ENCODE measurements around the gene CPNE6.

The CPNE6 gene

GRCh38 chr14:24086193-24086955 lies 15.0 kb downstream of the CPNE6 start:
- DNase-seq (ENCODE audit: low read depth) = no peak

GRCh38 chr14:24087004-24087403 lies 15.6 kb downstream of the CPNE6 start:
- no peak for DNase-seq (ENCODE audit: low read depth)

GRCh38 chr14:24088095-24088494 lies 16.7 kb downstream of the CPNE6 start:
- no peak for DNase-seq (ENCODE audit: low read depth)

GRCh38 chr14:24089890-24090289 lies 18.5 kb downstream of the CPNE6 start:
- DNase-seq (ENCODE audit: low read depth) = no peak

- DNase-seq (ENCODE audit: low read depth) = no peak
These were observed 20.7 kb downstream of the CPNE6 start for GRCh38 chr14:24092110-24092504.

- no peak for DNase-seq (ENCODE audit: low read depth)
These were observed 21.3 kb downstream of the CPNE6 start for GRCh38 chr14:24092505-24093206.

GRCh38 chr14:24093207-24093900 lies 22.0 kb downstream of the CPNE6 start:
- DNase-seq (ENCODE audit: low read depth) = no peak

- DNase-seq (ENCODE audit: low read depth) = peak; percentile 65
These were observed 22.8 kb downstream of the CPNE6 start, which contains the start of gene PCK2 for GRCh38 chr14:24093901-24094840. PCK2 (plus strand) TSS chr14:24094311; CDS start chr14:24094406, 95 bp downstream.

GRCh38 chr14:24094841-24095270 lies 23.5 kb downstream of the CPNE6 start:
- no peak for DNase-seq (ENCODE audit: low read depth)

GRCh38 chr14:24095271-24096068 lies 24.1 kb downstream of the CPNE6 start:
- DNase-seq (ENCODE audit: low read depth) = no peak

- no peak for DNase-seq (ENCODE audit: low read depth)
These were observed 25.3 kb downstream of the CPNE6 start for GRCh38 chr14:24096545-24097181.

- no peak for DNase-seq (ENCODE audit: low read depth)
These were observed 27.0 kb downstream of the CPNE6 start for GRCh38 chr14:24098229-24098926.

GRCh38 chr14:24098927-24099813 lies 27.8 kb downstream of the CPNE6 start:
- DNase-seq (ENCODE audit: low read depth) = no peak

GRCh38 chr14:24100197-24100981 lies 29.0 kb downstream of the CPNE6 start:
- no peak for DNase-seq (ENCODE audit: low read depth)

GRCh38 chr14:24100982-24101494 lies 29.7 kb downstream of the CPNE6 start:
- DNase-seq (ENCODE audit: low read depth) = no peak

GRCh38 chr14:24102357-24103048 lies 31.1 kb downstream of the CPNE6 start:
- DNase-seq (ENCODE audit: low read depth) = no peak

GRCh38 chr14:24103451-24103850 lies 32.1 kb downstream of the CPNE6 start:
- no peak for DNase-seq (ENCODE audit: low read depth)
